Measurements from ENCODE around the gene SURF2.

Gene SURF2

DNA sequence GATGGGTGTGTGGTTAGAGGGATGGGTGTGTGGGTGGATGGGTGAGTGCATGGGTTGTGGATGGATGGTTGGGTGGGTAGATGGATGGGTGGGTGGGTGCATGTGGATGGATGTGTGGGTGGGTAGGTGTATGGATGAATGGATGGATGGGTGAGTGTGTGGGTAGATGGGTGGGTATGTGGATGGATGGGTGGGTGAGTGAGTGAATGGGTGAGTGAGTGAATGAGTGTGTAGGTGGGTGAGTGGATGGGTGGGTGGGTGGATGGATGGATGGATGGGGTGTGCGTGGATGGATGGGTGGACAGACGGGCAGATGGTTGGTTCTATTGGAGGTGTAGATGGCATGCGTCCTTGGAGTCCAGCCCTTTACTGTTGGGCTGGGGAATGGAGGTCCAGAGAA is 37.0 kb downstream of the SURF2 start:
- TF ChIP-seq, protein P1, sequence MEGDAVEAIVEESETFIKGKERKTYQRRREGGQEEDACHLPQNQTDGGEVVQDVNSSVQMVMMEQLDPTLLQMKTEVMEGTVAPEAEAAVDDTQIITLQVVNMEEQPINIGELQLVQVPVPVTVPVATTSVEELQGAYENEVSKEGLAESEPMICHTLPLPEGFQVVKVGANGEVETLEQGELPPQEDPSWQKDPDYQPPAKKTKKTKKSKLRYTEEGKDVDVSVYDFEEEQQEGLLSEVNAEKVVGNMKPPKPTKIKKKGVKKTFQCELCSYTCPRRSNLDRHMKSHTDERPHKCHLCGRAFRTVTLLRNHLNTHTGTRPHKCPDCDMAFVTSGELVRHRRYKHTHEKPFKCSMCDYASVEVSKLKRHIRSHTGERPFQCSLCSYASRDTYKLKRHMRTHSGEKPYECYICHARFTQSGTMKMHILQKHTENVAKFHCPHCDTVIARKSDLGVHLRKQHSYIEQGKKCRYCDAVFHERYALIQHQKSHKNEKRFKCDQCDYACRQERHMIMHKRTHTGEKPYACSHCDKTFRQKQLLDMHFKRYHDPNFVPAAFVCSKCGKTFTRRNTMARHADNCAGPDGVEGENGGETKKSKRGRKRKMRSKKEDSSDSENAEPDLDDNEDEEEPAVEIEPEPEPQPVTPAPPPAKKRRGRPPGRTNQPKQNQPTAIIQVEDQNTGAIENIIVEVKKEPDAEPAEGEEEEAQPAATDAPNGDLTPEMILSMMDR (IDR thresholded peaks at IDR 0.05; ENCODE audit: borderline replicate concordance, insufficient read depth, low read depth, low read length): no peak
- no peak overlapping the region for H3K4me3 ChIP-seq (ENCODE audit: low read depth, low read length)

DNA sequence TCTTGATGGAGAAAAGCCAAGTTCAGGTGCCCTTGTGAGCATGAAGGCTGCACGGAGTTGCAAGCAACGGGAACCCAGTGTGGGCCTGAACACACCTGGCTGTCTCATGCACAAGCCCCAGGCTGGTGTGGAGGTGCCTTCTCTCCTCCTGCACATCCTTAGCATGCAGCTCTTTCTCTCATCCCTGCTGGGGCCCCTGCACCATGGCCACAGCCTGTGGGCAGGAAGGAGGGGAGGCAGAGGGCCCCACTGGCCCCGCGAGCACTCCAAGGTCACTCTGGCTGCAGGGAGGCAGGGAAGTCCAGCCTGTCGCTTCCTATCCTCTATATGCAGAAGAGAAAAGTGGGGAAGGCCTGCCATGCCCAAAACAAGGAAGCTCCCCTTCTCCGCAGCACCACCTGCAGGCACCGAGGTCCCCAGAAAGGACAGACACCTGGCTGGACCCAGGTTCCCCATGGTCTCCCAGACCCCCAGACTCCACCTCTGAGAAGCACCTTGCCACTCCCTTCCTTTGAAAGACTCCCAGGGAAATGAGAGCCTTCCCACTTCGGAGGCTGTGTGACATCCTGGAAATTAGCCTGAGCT is 38.4 kb downstream of the SURF2 start:
- TF ChIP-seq, protein P1 (IDR thresholded peaks at IDR 0.05; ENCODE audit: borderline replicate concordance, insufficient read depth, low read depth, low read length): no peak
- H3K4me3 ChIP-seq (ENCODE audit: low read depth, low read length): no peak overlapping the region

DNA sequence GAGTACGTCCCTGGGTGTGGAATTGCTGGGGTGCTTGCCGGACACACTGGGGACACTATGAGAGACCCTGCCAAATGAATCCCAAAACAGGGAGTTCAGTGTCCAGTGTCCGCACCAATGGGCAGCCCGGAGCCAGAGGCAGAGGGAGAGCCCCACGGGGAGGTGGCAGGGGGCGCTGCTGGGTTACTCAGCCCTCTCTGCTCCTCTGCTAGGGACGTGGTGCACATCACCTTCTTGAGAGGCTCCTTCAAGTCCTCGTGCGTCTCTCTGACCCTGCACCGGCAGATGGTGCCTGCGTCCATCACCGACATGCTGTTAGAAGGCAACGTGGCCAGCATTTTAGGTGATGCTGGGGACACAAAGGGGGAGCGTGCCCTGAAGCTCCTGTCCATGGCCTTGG is 40.6 kb downstream of the SURF2 start:
- TF ChIP-seq, protein P1 (IDR thresholded peaks at IDR 0.05; ENCODE audit: borderline replicate concordance, insufficient read depth, low read depth, low read length): no peak
- no peak overlapping the region for H3K4me3 ChIP-seq (ENCODE audit: low read depth, low read length)

DNA sequence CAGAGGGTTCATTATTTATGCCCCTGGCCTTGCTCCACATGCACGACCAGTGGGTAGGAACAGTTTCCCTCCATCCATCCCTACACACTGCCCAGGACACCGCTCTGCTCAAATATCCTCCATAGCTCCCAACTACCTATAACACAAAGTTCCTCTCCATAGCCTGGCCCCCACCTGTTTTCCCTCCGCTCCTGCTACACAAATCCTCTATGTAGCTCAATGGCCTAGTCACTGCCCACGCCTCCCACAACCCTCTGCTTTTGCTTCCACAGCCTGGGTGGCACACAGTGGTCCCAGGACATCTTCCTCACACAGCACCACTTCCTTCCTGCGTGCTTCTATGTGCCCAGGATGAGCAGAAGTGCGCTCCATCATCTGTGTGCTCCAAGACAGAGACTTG is 41.0 kb downstream of the SURF2 start:
- no peak overlapping the region for H3K4me3 ChIP-seq (ENCODE audit: low read depth, low read length)
- TF ChIP-seq, protein P1 (IDR thresholded peaks at IDR 0.05; ENCODE audit: borderline replicate concordance, insufficient read depth, low read depth, low read length): no peak

DNA sequence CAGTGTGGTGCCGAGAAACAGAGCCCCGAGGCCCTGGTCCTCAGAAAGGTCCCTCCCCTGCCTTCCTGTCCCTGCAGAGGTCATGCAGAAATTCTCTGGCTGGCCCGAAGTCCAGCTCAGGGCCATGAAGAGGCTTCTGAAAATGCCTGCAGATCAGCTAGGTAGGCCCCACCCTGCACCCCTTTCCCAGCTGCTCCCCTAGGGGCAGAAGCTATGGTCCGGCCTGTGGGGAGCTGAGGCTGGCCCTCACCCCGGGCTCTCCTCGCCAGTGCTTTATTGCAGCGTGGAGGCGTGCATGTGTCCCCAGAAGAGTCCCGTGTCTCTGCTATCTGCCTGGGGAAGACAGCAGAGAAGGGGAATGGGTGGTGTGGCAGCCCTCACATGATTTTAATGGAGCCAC is 41.5 kb downstream of the SURF2 start:
- TF ChIP-seq, protein P1 (IDR thresholded peaks at IDR 0.05; ENCODE audit: borderline replicate concordance, insufficient read depth, low read depth, low read length): no peak
- no peak overlapping the region for H3K4me3 ChIP-seq (ENCODE audit: low read depth, low read length)

DNA sequence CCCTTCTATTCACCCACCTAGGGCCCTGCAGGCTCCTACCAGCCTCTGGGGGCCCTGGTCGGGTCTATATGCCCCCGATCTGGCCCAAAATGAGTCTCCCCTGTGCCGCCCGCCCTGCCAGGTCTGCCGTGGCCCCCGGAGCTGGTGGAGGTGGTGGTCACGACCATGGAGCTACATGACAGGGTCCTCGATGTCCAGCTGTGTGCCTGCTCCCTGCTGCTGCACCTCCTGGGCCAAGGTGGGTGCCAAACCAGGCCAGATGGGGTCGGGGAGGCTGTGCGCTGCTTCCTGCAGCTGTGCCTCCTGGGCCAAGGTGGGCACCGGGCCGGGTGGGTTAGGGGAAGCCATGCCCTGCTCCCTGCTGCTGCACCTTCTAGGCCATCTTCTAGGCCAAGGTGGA is 43.9 kb downstream of the SURF2 start:
- H3K4me3 ChIP-seq (ENCODE audit: low read depth, low read length): no peak overlapping the region

DNA sequence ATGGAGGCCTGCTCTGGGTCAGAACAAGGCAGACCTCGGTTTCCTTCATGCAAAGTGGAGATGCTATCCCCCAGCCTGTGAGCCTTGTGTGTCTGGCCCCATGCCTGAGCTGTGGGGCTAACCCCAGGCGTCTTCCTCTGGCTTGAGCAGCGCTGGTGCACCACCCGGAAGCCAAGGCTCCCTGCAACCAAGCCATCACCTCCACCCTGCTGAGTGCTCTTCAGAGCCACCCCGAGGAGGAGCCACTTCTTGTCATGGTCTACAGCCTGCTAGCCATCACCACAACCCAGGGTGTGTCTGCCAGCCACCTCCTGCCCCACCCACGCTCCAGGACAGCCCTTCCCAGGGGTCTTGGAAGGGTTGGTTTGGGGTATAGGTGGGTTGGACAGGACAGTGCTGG is 45.2 kb downstream of the SURF2 start:
- H3K4me3 ChIP-seq (ENCODE audit: low read depth, low read length): no peak overlapping the region
- TF ChIP-seq, protein P1 (IDR thresholded peaks at IDR 0.05; ENCODE audit: borderline replicate concordance, insufficient read depth, low read depth, low read length): no peak

More for the DNA sequence above, 43.9 kb downstream of the SURF2 start:
- TF ChIP-seq, protein P1 (IDR thresholded peaks at IDR 0.05; ENCODE audit: borderline replicate concordance, insufficient read depth, low read depth, low read length): no peak
